Tibial nerve (tissue), 4 donors: ENCODE data around the gene SEC24A.

ENCODE experiments used
- EP300 ChIP-seq, 2 donors: sonication (generic); formaldehyde crosslinking; IDR thresholded peaks; one replicate each; pipeline ENCODE4 v1.6.1; 2017; ENCODE audit warnings: antibody characterized with exemption in 2 of 2, mild to moderate bottlenecking in 1 of 2
- POLR2A ChIP-seq, 2 donors: fragments of 450-650 bp; IDR thresholded peaks; one replicate each; pipeline ENCODE4 v1.6.1; 2017; ENCODE audit warnings: antibody characterized with exemption in 2 of 2, mild to moderate bottlenecking in 2 of 2, moderate library complexity in 2 of 2
- TF ChIP-seq, protein P1 (sequence below), 5 experiments: fragments of 200-600 bp in 3 of 5; fragments of 450-650 bp in 2 of 5; sonication (generic) in 3 of 5; IDR thresholded peaks; one replicate each; pipeline ENCODE4 v1.5.1; 2016 to 2019; ENCODE audit warnings: antibody characterized with exemption in 5 of 5, mild to moderate bottlenecking in 3 of 5, moderate library complexity in 2 of 5

DNA sequence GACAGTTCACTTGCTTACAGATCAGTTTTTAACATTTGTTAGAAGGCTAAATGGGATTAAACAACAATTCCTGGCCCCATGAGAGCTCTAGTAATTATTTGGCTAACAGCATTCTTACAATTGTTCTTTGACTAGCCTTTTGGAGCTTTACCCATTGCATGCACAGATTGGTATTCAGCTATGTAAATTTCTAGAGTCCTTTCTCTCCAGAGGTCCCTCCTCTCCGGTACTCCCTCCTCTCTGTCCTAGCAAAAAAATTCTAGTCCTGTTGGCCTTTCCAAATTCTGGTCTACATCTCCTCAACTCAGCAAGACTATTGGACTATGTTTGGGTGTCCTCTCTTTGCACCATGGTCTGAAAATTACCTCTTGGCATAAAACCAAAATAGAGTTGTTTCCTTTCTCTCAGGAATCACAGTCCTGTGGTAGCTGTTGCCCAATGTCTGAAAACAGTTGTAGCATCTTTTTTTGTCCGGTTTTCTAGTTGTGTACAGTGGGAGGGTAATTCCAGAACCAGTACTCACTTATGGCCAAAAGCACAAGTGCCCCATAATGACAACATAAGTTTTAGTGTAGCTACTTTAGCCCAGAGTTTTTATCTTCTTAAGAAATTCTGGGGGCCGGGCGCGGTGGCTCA lies 34.0 kb upstream of the SEC24A start:
- TF ChIP-seq, protein P1, sequence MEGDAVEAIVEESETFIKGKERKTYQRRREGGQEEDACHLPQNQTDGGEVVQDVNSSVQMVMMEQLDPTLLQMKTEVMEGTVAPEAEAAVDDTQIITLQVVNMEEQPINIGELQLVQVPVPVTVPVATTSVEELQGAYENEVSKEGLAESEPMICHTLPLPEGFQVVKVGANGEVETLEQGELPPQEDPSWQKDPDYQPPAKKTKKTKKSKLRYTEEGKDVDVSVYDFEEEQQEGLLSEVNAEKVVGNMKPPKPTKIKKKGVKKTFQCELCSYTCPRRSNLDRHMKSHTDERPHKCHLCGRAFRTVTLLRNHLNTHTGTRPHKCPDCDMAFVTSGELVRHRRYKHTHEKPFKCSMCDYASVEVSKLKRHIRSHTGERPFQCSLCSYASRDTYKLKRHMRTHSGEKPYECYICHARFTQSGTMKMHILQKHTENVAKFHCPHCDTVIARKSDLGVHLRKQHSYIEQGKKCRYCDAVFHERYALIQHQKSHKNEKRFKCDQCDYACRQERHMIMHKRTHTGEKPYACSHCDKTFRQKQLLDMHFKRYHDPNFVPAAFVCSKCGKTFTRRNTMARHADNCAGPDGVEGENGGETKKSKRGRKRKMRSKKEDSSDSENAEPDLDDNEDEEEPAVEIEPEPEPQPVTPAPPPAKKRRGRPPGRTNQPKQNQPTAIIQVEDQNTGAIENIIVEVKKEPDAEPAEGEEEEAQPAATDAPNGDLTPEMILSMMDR (IDR thresholded peaks at IDR 0.05) = no peak
- no peak for TF ChIP-seq POLR2A (IDR thresholded peaks at IDR 0.05)
- no peak for TF ChIP-seq EP300 (IDR thresholded peaks at IDR 0.05)
